Measurements from ENCODE around the gene TNFSF9. TPM values are rescaled to one million over a fixed set of nuclear protein-coding genes. Genes with fewer than 3 reads are reported as not detected.

TNFSF9 gene
- total RNA-seq, 2 experiments from 2014 or later, result 20.9 to 22.3 TPM

DNA sequence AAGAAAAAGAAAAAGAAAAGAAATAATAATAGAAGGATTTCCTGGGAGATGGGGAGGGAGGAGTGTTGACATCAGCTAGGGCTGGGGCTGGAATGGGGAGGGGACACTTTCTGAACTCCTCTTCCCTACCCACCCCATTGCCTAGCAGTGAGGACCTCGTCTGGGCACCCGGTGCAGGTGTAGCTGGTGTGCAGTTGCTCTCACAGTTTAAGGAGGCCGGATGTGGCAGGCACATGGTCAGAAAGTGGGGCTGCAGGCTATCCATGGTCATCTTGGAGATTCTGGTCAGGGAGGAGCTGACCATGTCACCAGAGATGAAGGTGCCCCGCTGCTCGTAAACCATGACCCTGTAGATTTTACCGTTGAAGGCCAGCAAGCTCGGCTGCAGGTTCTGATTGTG, 20.2 kb upstream of the TNFSF9 start:
- intact Hi-C loops (cut with micrococcal nuclease; ENCODE audit: unreplicated experiment), result no loop called here
- TF ChIP-seq EZH2phosphoT487 (IDR thresholded peaks at IDR 0.05; ENCODE audit: borderline replicate concordance, low read depth, low read length) (no peak), CTCF (conservative IDR thresholded peaks at IDR 0.05; ENCODE audit: low read length) (0 out of 2 replicates have a peak, but pooled peaks have one; percentile 19)
- Histone ChIP-seq H3K79me2 (ENCODE audit: insufficient read depth, low read depth, low read length) (no peaks in the 10 kb centered on the region), H3K9me3 (ENCODE audit: low read length) (no peaks in the 10 kb centered on the region), H4K20me1 (ENCODE audit: insufficient read depth, low read length) (no peaks in the 10 kb centered on the region), H3K27ac (ENCODE audit: low read depth, low read length, poor library complexity, severe bottlenecking) (no peak overlapping the region), H3K4me2 (ENCODE audit: low read length) (no peak overlapping the region), H3K9me2 (ENCODE audit: insufficient read depth, low read length) (no peaks in the 10 kb centered on the region), H3K4me3 (ENCODE audit: low read depth, low read length, poor library complexity, severe bottlenecking) (no peak overlapping the region), H2AFZ (ENCODE audit: low read length) (no peak overlapping the region), H3K4me1 (ENCODE audit: insufficient read depth, low read length, poor library complexity, severe bottlenecking) (peaks cover 3% of the 10 kb centered on the region), H3K36me3 (ENCODE audit: insufficient read depth, low read length) (no peaks in the 10 kb centered on the region)
- BruUV-seq (replicated peaks), result no TSS peak
- ChIA-PET CTCF (ENCODE audit: unreplicated experiment) (no interaction called here), POLR2A (interaction anchor here (0.6 kb wide), 1 partner anchor 82 kb away, joined by 4 read pairs; no protein-coding TSS in a partner anchor)
- DNase-seq (ENCODE audit: low spot score), result no peak

DNA sequence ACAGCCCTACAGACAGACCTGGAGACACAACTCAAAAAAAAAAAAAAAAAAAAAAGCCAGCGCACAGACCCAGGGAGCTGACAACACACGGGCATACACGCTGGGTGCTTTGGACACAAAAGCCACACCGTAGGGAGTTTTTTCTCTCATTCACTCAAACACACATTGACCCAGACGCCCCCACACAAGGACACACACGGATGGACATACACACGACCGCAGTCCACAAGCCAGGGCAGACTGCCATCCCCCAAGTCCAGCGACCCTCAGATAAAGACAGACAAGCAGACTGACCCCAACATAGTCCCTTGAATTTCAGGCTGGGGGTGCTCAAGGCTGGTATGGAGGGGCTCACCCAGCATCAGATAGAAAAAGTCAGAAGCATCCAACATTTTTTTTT, 16.7 kb upstream of the TNFSF9 start:
- ChIA-PET POLR2A (no interaction called here), CTCF (ENCODE audit: unreplicated experiment) (no interaction called here)
- no peaks in the 10 kb centered on the region for H3K79me2 ChIP-seq (ENCODE audit: insufficient read depth, low read depth, low read length)
- H2AFZ ChIP-seq (ENCODE audit: low read length), result no peak overlapping the region
- DNase-seq (ENCODE audit: low spot score), result no peak
- no peaks in the 10 kb centered on the region for H3K36me3 ChIP-seq (ENCODE audit: insufficient read depth, low read length)
- intact Hi-C loops (cut with micrococcal nuclease; ENCODE audit: unreplicated experiment), result no loop called here
- H4K20me1 ChIP-seq (ENCODE audit: insufficient read depth, low read length), result no peaks in the 10 kb centered on the region
- no TSS peak for BruUV-seq (replicated peaks)
- TF ChIP-seq CTCF (conservative IDR thresholded peaks at IDR 0.05; ENCODE audit: low read length) (no peak), EZH2phosphoT487 (IDR thresholded peaks at IDR 0.05; ENCODE audit: borderline replicate concordance, low read depth, low read length) (no peak)
- no peaks in the 10 kb centered on the region for H3K9me2 ChIP-seq (ENCODE audit: insufficient read depth, low read length)
- H3K4me2 ChIP-seq (ENCODE audit: low read length), result no peak overlapping the region
- H3K9me3 ChIP-seq (ENCODE audit: low read length), result no peaks in the 10 kb centered on the region
- peaks cover 29% of the 10 kb centered on the region for H3K4me1 ChIP-seq (ENCODE audit: insufficient read depth, low read length, poor library complexity, severe bottlenecking)
- no peak overlapping the region for H3K4me3 ChIP-seq (ENCODE audit: low read depth, low read length, poor library complexity, severe bottlenecking)
- no peak overlapping the region for H3K27ac ChIP-seq (ENCODE audit: low read depth, low read length, poor library complexity, severe bottlenecking)

DNA sequence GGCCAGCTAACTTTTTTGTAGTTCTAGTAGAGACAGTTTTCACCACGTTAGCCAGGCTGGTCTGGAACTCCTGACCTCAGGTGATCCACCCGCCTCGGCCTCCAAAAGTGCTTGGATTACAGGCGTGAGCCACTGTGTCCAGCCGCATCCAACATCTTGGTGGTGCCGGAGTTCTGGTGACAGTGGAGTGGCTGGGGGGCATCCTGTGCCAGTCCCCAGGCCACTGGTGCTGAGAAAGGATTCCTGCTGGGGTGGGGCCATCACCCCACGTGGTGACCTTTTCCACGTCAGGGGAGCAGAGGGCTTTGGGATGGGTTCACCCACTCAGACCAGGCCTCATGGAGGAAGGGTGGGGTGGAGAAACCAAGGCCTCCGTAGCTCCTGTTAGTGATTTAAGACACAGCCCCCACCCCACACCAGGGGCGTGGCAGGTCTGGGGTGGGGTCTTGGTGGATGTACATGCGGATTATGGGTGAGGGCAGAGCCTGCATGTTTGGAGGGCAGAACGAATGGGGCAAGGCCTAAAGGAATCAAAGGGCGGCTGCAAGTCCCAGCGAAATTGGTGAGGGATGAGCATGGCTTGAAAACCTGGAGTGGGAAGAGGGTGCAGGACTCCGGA, 15.8 kb upstream of the TNFSF9 start:
- Histone ChIP-seq H3K9me3 (ENCODE audit: low read length) (no peaks in the 10 kb centered on the region), H3K36me3 (ENCODE audit: insufficient read depth, low read length) (no peaks in the 10 kb centered on the region), H3K27ac (ENCODE audit: low read depth, low read length, poor library complexity, severe bottlenecking) (no peak overlapping the region), H4K20me1 (ENCODE audit: insufficient read depth, low read length) (no peaks in the 10 kb centered on the region), H3K4me3 (ENCODE audit: low read depth, low read length, poor library complexity, severe bottlenecking) (no peak overlapping the region), H3K79me2 (ENCODE audit: insufficient read depth, low read depth, low read length) (no peaks in the 10 kb centered on the region), H3K4me1 (ENCODE audit: insufficient read depth, low read length, poor library complexity, severe bottlenecking) (peaks cover 39% of the 10 kb centered on the region), H3K9me2 (ENCODE audit: insufficient read depth, low read length) (no peaks in the 10 kb centered on the region), H3K4me2 (ENCODE audit: low read length) (no peak overlapping the region), H2AFZ (ENCODE audit: low read length) (no peak overlapping the region)
- ChIA-PET POLR2A (no interaction called here), CTCF (ENCODE audit: unreplicated experiment) (no interaction called here)
- no TSS peak for BruUV-seq (replicated peaks)
- TF ChIP-seq EZH2phosphoT487 (IDR thresholded peaks at IDR 0.05; ENCODE audit: borderline replicate concordance, low read depth, low read length), result no peak
- TF ChIP-seq CTCF (conservative IDR thresholded peaks at IDR 0.05; ENCODE audit: low read length), result no peak
- intact Hi-C loops (cut with micrococcal nuclease; ENCODE audit: unreplicated experiment), result no loop called here
- no peak for DNase-seq (ENCODE audit: low spot score)
